HG03280 (cell line): ENCODE data around the gene GLRX.

Experiments
- ATAC-seq: cut with Tn5 transposase; IDR thresholded peaks from one replicate; pipeline ENCODE4 v1.9.1; 2021; ENCODE audit warnings: mild to moderate bottlenecking, moderate library complexity; ENCODE audit not compliant: unreplicated experiment

The GLRX gene

GRCh38 chr5:95810305-95811125, 12.0 kb downstream of the GLRX start:
- no peak for ATAC-seq

GRCh38 chr5:95809414-95809960, 13.0 kb downstream of the GLRX start:
- no peak for ATAC-seq

- ATAC-seq, result peak; percentile 100
Measured at GRCh38 chr5:95808686-95809413, 13.7 kb downstream of the GLRX start.

GRCh38 chr5:95808013-95808685, 14.4 kb downstream of the GLRX start:
- peak; percentile 6 for ATAC-seq

GRCh38 chr5:95806687-95807086, 15.8 kb downstream of the GLRX start:
- ATAC-seq, result no peak

GRCh38 chr5:95804736-95805539, 17.6 kb downstream of the GLRX start:
- no peak for ATAC-seq

- no peak for ATAC-seq
Measured at GRCh38 chr5:95803271-95804148, 19.0 kb downstream of the GLRX start.

- no peak for ATAC-seq
Measured at GRCh38 chr5:95801961-95802360, 20.6 kb downstream of the GLRX start.

- ATAC-seq, result no peak
Measured at GRCh38 chr5:95801532-95801931, 21.0 kb downstream of the GLRX start.

GRCh38 chr5:95800553-95800952, 22.0 kb downstream of the GLRX start:
- ATAC-seq, result no peak

GRCh38 chr5:95799191-95799835, 23.2 kb downstream of the GLRX start:
- ATAC-seq, result no peak

GRCh38 chr5:95798545-95798944, 24.0 kb downstream of the GLRX start:
- no peak for ATAC-seq

GRCh38 chr5:95798048-95798447, 24.5 kb downstream of the GLRX start:
- no peak for ATAC-seq

- ATAC-seq, result no peak
Measured at GRCh38 chr5:95797301-95797700, 25.2 kb downstream of the GLRX start.

GRCh38 chr5:95794070-95794516, 28.4 kb downstream of the GLRX start:
- ATAC-seq, result no peak

GRCh38 chr5:95791751-95792150, 30.8 kb downstream of the GLRX start:
- no peak for ATAC-seq

- ATAC-seq, result no peak
Measured at GRCh38 chr5:95788493-95788892, 34.0 kb downstream of the GLRX start.

GRCh38 chr5:95786821-95787418, 35.6 kb downstream of the GLRX start:
- no peak for ATAC-seq
